NCI-H69 (cell line): Measurements from ENCODE around the gene ZNF83.
A peak's percentile ranks its signal among the peaks of the same experiment; 100 is the strongest.

ENCODE experiments used
- DNase-seq: peaks from one replicate; lab custom pipeline; 2025; lab: John Stamatoyannopoulos, UW

ZNF83 gene

GRCh38 chr19:52569638-52569999 is 68.5 kb downstream of the ZNF83 start:
- peak; percentile 84 for DNase-seq

- DNase-seq = no peak
These were observed 70.2 kb downstream of the ZNF83 start for GRCh38 chr19:52567921-52568320.

GRCh38 chr19:52566588-52566987 is 71.6 kb downstream of the ZNF83 start:
- no peak for DNase-seq

- DNase-seq = no peak
These were observed 72.0 kb downstream of the ZNF83 start for GRCh38 chr19:52566121-52566520.
